Psoas muscle (tissue), 8 donors: Measurements from ENCODE around the gene APOBEC3H. TPM values are rescaled to one million over a fixed set of nuclear protein-coding genes. Genes with fewer than 3 reads are reported as not detected.

ENCODE experiments used
- ATAC-seq, 4 donors: fragments of 200-7000 bp; cut with Tn5 transposase; one replicate each; pipeline ENCODE4 v1.9.1; 2020; ENCODE audit warnings: moderate library complexity in 3 of 4, mild to moderate bottlenecking in 2 of 4
- DNase-seq, 2 donors: peaks; one replicate each; pipeline ENCODE4 v3.0.0-alpha.2; 2020
- H3K27ac ChIP-seq: fragments of 200-600 bp; one replicate; pipeline ENCODE4 v1.8.0; 2022
- H3K27me3 ChIP-seq, 3 donors: fragments of 200-600 bp in 1 of 3; one replicate each; pipeline versions ENCODE4 v1.6.1 to v1.8.0; 2013 to 2022; ENCODE audit warnings: low read length in 2 of 3, mild to moderate bottlenecking in 2 of 3, moderate library complexity in 1 of 3; ENCODE audit not compliant: insufficient read depth in 3 of 3
- H3K36me3 ChIP-seq, 2 donors: fragments of 200-600 bp in 1 of 2; one replicate each; pipeline versions ENCODE4 v1.6.1 to v1.8.0; 2013 to 2022; ENCODE audit warnings: low read depth in 1 of 2, mild to moderate bottlenecking in 1 of 2, moderate library complexity in 1 of 2; ENCODE audit not compliant: insufficient read depth in 1 of 2
- H3K4me1 ChIP-seq: fragments of 200-600 bp; one replicate; pipeline ENCODE4 v1.8.0; 2022
- H3K4me3 ChIP-seq: fragments of 200-600 bp; one replicate; pipeline ENCODE4 v1.8.0; 2022; ENCODE audit warnings: mild to moderate bottlenecking
- H3K9me3 ChIP-seq: fragments of 200-600 bp; one replicate; pipeline ENCODE4 v1.8.0; 2022
- CTCF ChIP-seq: fragments of 200-600 bp; IDR thresholded peaks from one replicate; pipeline ENCODE4 v1.8.0; 2022; ENCODE audit warnings: antibody characterized with exemption
- WGBS, 3 donors: extraction: QIAGEN DNeasy Blood & Tissue Kit; methylation state at CpG; one replicate each; pipeline versions ENCODE4 v1.1.6 to v1.1.7; 2013; 5-methylcytosine and 5-hydroxymethylcytosine counted together
- intact Hi-C, 2 donors: fragments of 100-400 bp; cut with DNase I; formaldehyde crosslinking; loops; one replicate each; pipeline versions ENCODE4 v1.11.0 to v1.14.2; 2022
- polyA plus RNA-seq, 3 donors: library from polyadenylated mRNA; stranded (reverse); fragments of 200-250 nt; gene quantifications; one replicate each; pipeline ENCODE4 v1.2.3, GENCODE V29; 2013
- total RNA-seq, 4 donors: library from RNA; stranded (reverse); fragmentation: NEBNext Ultra II Directional in 2 of 4; extraction: Animal tissue kit (Norgen Biotek cat#: 25700) in 2 of 4; gene quantifications; one replicate each; pipeline versions ENCODE4 v1.2.1 to v1.2.4, GENCODE V29; 2021 to 2023
- donor health status: healthy with polysubstance abuse.
- donor health status: DM: no; HTN: no; CAD: no; lungs with moderate emphysema.
- donor health status: Bipolar disorder and iron deficiency.
- donor health status: healthy.
- donor health status: DM: yes; HTN: yes; CAD: no.
- donor health status: DM: no; HTN: no; CAD: no.
- donor health status: DM: no; HTN: no; CAD: no.
- donor health status: DM: yes; HTN: yes; CAD: no.

The APOBEC3H gene
- total and polyA plus RNA-seq, 7 donors, result 0.12 TPM; not detected in 6

- intact Hi-C loops, result loop anchor here in 1 of 2 donors (5.0 kb wide), 1 partner anchor 362 kb away; no protein-coding TSS in a partner anchor
- DNase-seq (no peak), ATAC-seq (no peak)
- no peaks in the 10 kb centered on the region for H3K9me3 ChIP-seq
- H3K27me3 ChIP-seq, result no peaks in the 10 kb centered on the region
- no peak overlapping the region for H3K27ac ChIP-seq
- 88 to 89% (median 88%) methylated on average over 9 of the region's 9 CpGs for WGBS, 3 donors
- peaks cover 0 to 22% of the 10 kb centered on the region in 2 donors for H3K36me3 ChIP-seq
- no peak for TF ChIP-seq CTCF
- H3K4me3 ChIP-seq, result no peak overlapping the region
- no peaks in the 10 kb centered on the region for H3K4me1 ChIP-seq
These were observed 32.7 kb downstream of the APOBEC3H start for GRCh38 chr22:39129746-39130145.

GRCh38 chr22:39130152-39130704 is 33.2 kb downstream of the APOBEC3H start:
- no peak overlapping the region for H3K4me3 ChIP-seq
- H3K27me3 ChIP-seq, result no peaks in the 10 kb centered on the region
- H3K9me3 ChIP-seq, result no peaks in the 10 kb centered on the region
- DNase-seq, result no peak
- intact Hi-C loops, result loop anchor here in 1 of 2 donors (5.0 kb wide), 1 partner anchor 363 kb away; no protein-coding TSS in a partner anchor
- no peak overlapping the region for H3K27ac ChIP-seq
- ATAC-seq, result no peak
- H3K4me1 ChIP-seq, result no peaks in the 10 kb centered on the region
- WGBS, 3 donors, result 89 to 94% (median 90%) methylated on average over 8 of the region's 8 CpGs
- H3K36me3 ChIP-seq, result peaks cover 0 to 22% of the 10 kb centered on the region in 2 donors
- TF ChIP-seq CTCF, result no peak

GRCh38 chr22:39130892-39131855 is 34.1 kb downstream of the APOBEC3H start:
- no peak for DNase-seq
- WGBS, 3 donors, result 48 to 50% (median 48%) methylated on average over 24 of the region's 24 CpGs
- Histone ChIP-seq H3K4me3 (no peak overlapping the region), H3K36me3 (peaks cover 0 to 22% of the 10 kb centered on the region in 2 donors), H3K27ac (no peak overlapping the region), H3K9me3 (no peaks in the 10 kb centered on the region), H3K27me3 (no peaks in the 10 kb centered on the region), H3K4me1 (no peaks in the 10 kb centered on the region)
- no peak for ATAC-seq
- intact Hi-C loops, result loop anchor here in 1 of 2 donors (5.0 kb wide), 1 partner anchor 364 kb away; no protein-coding TSS in a partner anchor
- TF ChIP-seq CTCF, result no peak

GRCh38 chr22:39132281-39132680 is 35.2 kb downstream of the APOBEC3H start:
- Histone ChIP-seq H3K4me1 (no peaks in the 10 kb centered on the region), H3K36me3 (peaks cover 0 to 22% of the 10 kb centered on the region in 2 donors), H3K9me3 (no peaks in the 10 kb centered on the region), H3K4me3 (no peak overlapping the region), H3K27me3 (no peaks in the 10 kb centered on the region), H3K27ac (no peak overlapping the region)
- no peak for ATAC-seq
- WGBS, 3 donors, result 76 to 89% (median 78%) methylated on average over 6 of the region's 6 CpGs
- DNase-seq, result peak in 1 of 2 donors; percentile 40
- no peak for TF ChIP-seq CTCF
- intact Hi-C loops, result loop anchor here in 1 of 2 donors (5.0 kb wide), 1 partner anchor 365 kb away; no protein-coding TSS in a partner anchor
